GM04503 (cell line): ENCODE measurements around the gene PIM2.

Source experiments
- DNase-seq: peaks from one replicate; pipeline ENCODE4 v3.0.0-alpha.2; 2012; ENCODE audit warnings: low read depth

The PIM2 gene

DNA sequence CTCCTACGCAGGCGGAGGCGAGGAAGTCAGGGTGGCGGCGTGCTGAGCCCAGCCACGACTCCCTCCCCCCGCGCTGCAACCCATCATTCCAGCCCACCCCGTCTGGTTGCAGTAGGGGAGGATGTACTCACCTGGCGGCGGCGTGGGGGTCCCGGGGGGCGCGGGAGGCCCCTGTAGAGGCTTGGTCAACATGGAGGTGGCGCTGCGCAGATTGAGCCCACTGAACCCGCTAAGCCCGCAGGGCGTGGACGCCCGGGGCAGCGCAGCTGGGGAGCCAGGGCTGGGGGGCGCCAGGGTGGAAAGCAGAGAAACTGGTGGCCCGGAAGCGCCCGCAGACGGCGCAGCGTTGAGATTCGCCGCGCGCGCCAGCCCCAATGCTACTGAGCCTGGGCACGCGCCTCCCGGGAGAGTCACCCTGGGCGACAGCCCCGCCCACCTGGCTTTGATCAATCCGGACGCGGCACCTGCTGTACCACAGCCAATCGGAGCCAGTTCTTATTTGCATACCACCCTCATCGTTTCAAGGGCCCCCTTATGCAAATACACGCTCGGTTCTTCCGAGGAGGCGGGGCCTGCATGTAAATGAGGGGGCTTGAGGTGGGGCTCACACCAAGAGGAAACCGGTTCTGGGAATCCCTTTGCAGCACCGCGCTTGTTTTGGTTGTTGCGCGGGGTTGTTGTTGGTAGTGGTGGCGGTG lies at the start of gene PIM2:
PIM2 (minus strand) TSS at position 382 of the 698 bp plus-strand sequence; CDS start at position 192, 190 bp downstream.
- no peak for DNase-seq

- no peak for DNase-seq
Observed at GRCh38 chrX:48968377-48968776, 49.6 kb upstream of the PIM2 start.

DNA sequence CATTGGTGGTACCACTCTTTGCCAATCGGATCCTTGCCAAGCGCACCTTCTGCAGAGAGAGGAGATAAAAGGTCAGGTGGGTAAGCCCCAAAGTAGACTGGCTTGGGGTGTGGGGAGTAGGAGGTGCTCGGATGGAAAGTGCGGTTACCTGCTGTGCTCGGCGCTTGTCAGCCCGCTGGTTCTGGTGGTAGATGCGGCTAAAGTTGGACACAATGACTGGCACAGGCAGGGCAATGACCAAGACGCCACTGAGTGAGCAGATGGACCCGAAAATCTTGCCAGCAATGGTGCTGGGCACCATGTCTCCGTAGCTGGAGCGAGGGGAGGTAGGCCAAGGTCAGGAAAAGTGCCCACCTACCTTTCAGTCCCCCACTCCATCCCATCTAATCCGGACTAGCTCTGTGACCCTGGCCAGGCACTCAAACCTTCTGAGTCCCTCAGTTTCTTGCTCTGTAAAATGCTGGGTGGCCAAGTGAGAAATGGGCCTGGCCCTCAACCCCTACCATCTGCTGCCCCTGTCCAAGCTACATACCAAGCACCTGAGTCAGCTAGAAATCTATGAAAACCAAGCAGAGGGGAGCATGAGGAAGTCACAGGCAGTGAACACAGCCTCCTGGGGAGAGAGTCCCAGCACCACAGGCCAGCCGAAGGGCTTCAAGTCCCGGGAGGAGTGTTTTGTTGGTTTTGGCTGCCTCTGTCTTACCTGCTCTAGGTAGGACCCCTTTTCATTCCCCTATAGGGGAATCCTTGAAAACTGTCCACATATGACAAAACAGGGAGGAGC lies 48.2 kb upstream of the PIM2 start:
- DNase-seq: no peak

DNA sequence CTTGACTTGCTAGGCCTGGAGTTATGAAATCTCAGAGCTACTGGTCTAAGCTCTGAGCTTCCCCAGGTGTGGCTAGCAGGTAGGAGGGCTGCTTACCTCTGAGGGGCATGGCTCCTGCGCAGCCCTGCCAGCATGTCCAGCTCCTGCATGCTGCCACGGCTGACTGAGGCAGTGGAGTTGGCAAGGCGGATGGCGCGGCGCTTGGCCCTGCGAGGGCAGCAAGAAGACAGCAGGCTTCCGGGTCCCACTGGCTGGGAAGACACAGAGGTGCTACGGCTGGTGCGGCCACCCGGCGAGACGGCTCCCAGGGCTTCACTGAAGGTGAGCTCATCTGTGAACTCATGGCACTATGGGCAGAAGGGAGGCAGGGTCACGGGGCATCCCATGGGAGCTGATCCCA lies 47.1 kb upstream of the PIM2 start:
- DNase-seq: no peak

DNA sequence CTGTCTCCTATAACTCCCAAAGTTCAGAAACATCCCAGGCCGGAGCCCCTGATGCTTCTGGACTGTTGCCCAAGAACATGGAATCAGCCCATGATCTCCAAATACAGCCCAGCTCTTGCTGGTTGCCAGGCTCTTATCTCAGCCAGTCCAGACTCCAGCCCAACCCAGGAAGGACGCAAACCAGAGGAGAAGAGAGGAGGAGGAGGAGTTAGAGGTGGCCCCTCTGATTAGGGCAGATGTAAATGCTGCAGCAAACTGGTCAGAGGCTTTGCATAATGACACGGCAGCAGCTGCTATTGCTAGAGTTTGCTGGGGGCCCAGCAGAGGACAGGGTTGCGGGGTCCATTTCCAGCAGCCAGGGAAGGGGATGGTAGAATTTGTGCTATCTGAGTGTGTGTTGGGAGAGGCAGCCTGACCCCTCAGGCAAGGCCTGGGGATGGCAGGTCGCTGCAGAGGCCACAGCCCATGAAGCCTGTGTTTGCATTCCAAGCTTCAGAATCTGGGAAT lies 42.8 kb upstream of the PIM2 start:
- DNase-seq: no peak

- no peak for DNase-seq
Observed at GRCh38 chrX:48960291-48960690, 41.5 kb upstream of the PIM2 start.

DNA sequence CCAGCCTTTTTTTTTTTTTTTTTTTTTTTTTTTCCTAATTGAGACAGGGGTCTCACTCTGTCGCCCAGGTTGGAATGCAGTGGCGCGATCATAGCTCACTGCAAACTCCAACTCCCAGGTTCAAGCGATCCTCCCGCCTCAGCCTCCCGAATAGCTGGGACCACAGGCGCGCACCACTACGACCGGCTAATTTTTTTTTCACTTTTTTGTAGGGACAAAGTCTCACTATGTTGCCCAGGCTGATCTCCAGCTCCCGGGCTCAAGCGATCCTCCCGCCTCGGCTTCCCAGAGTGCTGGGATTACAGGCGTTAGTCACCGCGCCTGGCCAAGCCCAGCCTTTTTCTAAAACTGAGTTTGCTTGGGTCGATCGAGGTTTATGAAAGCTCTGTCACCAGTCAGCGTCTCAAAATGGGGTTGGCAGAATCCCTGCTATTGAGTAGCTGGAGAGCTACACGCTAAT lies 39.8 kb upstream of the PIM2 start:
- peak; percentile 28 for DNase-seq

DNA sequence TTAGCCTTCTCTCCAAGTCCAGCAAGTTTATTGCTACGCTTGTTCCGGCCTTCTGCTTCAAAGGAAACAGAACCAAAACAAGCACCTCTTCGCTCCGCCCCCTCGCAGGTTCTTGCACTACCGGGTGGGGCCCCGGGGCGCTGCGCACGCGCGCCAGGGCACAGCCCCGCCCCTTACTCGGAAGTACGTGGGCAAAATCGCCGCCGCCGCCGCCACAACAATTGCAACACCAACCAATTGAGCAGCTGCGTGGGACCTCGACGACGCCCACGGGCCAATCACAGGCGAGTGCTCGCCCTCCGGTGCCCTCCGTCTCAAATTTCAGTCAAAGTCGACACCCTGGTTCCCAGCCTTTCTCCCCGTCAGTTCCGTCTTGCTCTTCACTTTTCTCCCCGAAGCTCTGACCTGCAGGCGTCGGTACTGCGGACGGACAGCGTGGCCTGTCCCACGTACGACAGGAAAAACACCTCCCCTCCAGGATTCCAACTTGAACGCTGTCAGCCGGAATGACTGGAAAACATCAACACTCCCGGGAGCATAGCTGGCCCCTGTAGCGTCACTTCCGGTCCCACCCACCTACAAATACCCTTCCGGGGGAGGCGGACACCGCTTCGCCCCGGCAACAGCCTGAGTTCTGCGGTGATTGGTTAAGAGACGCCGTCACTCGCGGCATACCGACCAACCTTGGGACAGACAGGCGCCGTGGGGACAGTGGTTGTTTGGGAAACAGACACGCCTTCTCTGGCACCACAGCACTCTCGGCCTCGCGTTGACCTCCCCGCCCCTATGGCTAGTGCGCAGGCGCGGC lies 39.2 kb upstream of the PIM2 start:
- peak; percentile 88 for DNase-seq

DNA sequence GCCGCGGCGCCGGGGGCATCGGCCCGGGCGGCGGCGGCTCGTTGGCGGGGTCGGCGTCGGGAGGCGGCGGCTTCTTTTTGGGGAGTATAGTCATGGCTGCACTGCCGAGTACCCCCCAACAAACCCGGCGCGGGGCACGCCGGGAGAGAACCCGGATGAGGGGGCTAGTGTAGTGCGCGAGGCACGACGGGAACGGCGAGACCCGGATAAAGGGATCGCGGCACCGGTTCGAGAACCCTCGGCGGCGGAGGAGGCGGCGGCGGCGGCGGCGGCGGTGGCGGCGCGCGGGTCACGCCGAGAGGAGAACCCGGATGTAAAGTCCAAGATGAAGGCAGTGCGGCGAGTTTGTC lies 38.6 kb upstream of the PIM2 start, which contains the start of gene OTUD5:
OTUD5 (minus strand) TSS at position 131 of the 350 bp plus-strand sequence; CDS start at position 94, 37 bp downstream.
- no peak for DNase-seq

DNA sequence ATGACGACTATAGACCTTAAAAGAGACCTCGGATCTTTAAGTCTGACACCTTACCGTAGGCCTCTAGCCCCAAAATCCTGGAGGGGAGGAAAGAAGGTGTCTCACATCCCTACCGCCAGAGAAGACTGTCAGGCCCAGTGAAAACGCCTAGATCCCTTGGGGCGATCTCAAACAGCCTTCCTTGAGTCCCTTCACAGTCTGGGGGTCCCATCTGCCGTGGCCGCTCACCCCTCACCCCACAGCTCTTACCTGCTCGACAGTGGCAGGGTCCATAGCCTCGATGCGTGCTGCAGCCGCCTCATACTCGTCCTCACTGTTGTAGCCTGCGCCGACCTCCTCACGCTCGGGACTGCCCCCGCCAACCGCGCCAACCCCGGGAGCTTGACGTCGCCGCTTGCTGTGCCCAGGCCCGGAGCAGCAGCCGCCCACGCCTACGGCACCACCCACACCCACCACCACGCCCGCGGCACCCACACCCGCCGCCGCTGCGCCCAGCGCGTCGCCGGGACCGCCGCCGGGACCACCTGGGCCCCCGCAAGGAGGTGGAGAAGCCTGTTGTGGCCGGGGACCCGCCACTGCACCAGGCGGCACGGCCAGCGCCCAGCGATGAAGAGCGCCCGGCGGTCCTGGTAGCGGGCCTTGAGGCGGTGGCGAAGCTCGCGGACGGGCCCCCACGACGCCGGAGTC lies 38.0 kb upstream of the PIM2 start:
- no peak for DNase-seq

- no peak for DNase-seq
Observed at GRCh38 chrX:48948589-48948988, 29.8 kb upstream of the PIM2 start.

DNA sequence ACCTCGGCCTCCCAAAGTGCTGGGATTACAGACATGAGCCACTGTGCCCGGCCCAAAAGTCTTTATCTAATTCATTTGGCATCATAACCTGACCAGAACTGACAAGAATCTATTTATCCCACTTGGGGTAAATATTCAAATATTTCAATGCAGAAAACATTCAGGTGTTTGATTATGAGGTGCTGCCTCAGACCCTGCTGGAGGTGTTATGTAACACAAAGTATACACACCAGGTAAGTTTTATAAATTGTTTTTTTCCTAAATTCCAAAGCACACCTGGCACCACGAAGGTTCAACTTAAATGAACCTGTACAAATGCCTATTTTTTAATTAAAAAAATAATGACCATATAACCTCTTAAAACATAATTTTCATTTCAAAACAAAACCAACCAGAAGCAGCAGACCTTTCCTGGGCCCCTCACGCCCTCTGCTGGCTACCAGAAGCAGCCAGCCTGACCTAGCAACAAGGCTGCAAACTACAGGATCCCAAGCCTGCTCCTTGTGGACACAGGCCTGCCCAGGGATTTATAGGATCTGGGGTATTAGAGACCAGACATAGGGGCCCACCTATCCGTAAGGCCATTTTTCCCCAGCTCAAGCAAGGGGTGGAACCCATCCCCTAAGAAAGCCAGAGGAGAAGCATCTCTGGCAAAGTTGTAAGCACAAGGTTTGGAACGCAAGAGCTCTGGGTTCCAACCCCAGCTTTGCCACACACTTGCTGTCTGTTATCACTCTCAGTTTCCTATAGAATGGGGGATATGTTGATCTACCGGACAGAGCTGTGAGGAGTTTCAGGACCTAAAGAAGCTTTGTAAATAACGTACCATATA lies 26.9 kb upstream of the PIM2 start:
- DNase-seq: no peak

DNA sequence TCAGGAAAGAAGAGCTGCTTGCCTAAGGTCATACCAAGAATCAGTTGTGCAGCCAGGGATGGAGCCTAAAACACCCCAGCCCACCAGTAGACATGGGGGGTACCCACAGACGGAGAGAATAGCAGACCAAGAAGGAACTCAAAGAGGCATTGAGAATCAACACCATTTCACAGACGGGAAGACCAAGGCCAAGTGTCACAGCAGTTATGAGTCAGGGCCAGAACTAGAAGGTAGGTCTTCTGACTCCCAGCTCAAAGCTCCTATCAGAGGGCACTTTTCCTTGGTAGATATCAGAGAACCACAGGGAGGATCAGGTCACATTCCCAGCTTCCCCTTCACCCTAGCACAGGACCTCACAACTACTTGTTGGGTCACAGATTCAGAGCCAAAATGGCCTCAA lies 24.1 kb upstream of the PIM2 start:
- no peak for DNase-seq

- no peak for DNase-seq
Observed at GRCh38 chrX:48940404-48940955, 21.7 kb upstream of the PIM2 start.

DNA sequence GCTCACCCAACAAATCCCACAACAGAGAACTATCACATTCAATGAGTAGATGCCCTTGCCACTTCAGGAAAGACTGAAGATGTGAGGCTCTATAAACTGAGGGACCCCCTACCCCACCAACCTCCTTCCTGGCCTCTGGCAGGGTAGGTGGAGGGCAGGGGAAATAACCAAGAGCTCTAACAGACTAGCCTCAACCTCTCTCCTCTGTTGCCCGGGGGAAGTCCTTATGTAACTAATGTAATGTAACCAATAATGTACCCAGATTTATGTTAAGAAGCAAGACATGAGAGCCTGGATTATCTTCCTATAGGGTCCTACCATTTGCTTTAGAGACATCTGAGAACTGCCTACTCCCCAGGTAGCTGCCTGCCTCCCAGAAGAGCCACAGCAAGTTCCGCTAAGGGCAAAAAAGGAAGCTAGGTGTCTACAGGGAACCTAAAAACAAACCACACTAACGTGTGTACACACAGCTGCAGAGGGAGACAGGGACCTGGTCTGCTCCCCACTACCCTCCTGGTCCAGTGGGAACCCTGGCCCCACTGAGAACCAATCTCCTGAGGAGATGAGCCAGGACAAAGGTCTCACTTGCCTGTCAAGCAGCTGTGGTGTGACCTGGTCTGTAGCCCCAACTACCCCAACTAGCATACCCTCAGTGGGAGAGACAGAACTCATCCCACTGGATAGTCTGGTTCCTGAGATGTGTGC lies 20.9 kb upstream of the PIM2 start:
- DNase-seq: no peak

DNA sequence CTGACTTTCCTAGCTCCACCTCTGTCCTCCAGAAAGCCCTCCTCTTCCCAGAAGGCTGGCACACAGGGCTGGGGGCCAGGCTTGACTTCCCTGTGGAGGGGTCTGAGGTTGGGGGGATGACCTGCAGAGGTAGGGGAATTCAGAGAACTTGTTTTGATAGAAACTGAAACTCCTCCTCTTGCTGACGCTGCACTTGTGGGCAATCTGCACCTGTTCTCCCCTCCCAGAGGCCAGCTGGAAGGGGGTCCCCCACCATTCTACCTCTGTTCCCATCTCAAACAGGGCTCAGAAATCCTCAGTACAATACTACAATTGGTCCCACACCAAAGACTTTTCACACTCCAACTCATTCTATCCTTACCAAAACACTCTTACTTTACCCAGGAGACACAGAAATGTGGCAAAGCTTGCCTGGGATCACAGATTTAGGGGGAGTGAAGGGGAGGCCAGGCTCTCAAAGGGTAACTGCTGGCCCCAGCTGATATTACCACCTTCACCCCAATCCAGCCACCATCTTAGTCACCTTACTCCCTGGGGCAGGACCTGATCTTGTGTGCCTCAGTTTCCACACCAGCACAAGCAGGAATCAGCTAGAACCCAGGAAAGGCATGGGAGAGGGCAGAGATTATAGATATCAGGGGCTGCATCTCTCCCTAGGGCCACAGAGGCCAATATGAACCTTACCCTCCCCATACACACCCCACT lies 20.0 kb upstream of the PIM2 start:
- DNase-seq: no peak

DNA sequence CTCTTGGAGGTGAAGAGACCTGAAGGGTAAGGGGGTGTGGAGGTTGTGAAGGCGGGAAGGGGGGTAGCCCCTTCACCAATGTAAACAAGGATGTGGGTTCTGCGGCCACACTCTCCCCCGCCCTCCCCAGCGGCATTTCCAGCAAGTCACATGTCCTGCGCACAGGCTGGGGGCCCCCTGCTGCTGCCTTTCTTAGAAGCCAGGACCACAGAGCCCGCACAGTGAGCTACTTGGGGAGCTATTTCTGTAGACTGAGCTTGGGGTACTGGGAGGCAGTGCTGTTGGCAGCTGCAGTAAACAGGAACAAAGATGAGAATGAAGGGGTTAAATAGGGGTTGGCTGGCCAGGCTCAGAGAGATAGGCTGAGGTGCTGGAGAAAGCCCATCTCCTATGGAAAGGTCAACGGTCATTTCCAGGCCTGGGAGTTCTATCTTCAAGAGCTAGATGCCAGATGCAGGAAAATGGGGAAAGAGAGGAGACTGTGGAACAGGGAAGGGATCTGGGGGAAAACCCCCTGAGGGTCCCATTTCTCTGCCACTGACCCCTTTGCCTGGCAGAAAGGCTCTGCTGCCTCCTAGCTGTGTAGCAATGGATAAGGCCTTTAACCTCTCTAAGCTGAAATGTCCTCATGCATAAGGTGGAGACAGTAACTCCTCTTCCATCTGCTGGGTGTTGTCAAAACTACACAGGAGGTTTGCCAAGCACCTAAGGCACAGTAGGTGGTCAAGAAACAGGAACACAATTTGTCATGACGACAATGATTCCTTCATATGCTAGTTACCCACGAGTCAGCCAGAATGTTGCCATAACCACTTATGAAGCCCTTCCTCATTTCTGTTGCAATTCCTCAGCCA lies 18.5 kb upstream of the PIM2 start:
- no peak for DNase-seq

GRCh38 chrX:48936429-48937053 lies 17.7 kb upstream of the PIM2 start:
- DNase-seq: no peak
